GM18526 (cell line): ENCODE data around the gene NCF4.

Experiments
- POLR2A ChIP-seq: IDR thresholded peaks from 3 replicates; pipeline ENCODE4 v1.6.1; 2011; ENCODE audit not compliant: insufficient read length; ENCODE audit errors: extremely low read depth

Gene NCF4

DNA sequence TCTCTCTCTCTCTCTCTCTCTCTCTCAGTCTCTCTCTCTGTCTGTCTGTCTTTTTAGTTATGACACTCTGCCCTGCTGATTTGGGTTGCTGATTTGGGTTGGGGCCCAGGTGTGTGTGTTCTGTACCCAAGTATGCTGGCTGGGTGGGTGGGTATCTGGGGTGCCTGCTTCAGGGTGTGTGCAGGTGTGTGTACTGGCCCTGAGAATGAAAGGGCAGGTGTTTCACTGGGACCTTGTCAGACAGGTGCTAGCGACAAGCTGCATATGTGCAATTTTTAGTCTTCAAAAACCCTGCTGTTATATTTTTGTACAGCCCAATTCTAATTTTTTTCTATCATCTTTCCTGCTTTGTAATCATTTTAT, 53.6 kb downstream of the NCF4 start:
- TF ChIP-seq POLR2A = no peak

- TF ChIP-seq POLR2A = no peak
Measured at GRCh38 chr22:36916034-36916433, 55.2 kb downstream of the NCF4 start.

DNA sequence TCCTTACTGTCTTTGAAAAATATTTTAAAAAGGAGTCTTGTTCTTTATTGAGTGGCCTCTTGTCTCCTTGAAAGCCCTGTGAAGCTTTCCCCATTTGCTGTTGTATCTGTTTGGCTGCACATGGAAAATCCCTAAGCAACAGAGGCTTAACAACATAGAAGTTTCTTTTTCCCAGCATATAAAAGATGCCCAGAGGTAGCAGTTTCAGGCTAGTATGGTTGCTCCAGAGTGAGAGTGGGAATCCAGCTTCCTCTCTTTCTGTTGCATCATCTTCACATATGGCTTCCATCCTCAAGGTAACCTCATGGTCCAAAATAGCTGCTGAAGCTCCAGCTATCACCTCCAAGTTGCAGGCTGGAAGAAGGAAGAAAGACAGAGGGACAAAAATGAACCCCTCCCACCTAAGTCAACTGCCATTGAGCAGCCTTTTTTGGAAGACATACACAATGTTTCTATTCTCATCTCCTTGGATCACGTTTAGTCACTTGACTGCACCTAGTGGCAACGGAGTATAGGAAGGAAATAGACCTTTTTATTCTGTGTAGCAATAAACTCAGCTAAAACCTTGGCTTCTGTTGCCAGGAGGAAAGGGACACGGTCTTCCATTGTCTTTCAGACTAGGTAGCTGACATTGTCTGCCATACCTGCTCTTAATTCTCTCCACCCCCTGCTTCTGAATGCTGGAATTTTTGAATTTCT, 57.9 kb downstream of the NCF4 start:
- TF ChIP-seq POLR2A = no peak

- TF ChIP-seq POLR2A = no peak
Measured at GRCh38 chr22:36921309-36922104, 60.7 kb downstream of the NCF4 start.

DNA sequence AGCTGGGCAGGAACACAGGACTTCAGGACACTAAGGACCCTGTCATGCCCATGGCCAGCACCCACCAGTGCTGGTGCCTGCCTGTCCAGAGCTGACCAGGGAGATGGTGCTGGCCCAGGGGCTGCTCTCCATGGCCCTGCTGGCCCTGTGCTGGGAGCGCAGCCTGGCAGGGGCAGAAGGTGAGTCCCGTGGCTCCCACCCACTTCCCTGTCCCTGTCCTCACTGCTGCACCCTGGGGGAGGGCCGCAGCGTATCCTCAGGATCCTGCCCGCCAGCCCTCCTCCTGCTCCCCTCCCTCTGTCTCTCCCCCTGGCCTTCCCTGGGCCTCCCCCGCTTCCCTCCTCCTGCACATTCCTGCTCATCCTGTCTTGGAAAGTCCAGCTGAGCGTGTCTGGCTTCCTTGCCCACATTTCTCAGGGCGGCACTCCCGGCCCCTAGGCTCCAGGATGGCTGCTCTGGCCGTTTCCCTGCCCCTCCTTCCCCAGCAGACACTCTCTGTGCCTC, 61.4 kb downstream of the NCF4 start:
- no peak for TF ChIP-seq POLR2A

- no peak for TF ChIP-seq POLR2A
Measured at GRCh38 chr22:36922711-36923110, 61.9 kb downstream of the NCF4 start.

DNA sequence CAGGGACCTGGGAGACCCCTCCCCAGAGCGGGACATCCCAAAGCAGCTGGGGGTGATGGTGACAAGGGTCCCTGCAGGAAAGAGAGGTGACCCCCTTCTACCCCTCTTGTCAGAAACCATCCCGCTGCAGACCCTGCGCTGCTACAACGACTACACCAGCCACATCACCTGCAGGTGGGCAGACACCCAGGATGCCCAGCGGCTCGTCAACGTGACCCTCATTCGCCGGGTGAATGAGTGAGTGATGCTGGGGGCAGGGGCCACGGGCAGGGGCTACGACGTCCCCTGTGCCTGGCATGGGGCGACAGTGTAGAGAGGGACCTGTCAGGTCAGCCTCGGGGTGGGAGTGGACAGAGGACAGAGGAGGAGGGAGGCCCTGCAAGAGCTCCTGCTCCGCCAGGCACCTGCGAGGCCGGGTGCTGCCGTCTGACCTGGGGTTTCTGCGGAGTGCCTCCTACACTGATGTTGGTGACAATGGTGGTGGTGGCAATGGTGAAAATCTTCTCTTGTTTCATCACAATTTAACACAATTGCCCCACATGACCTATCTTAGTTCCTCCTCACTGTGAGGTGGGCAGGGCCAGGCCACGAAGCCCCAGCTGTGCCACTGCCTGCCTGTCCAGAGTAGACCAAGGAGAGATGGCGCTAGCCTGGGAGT, 62.5 kb downstream of the NCF4 start:
- no peak for TF ChIP-seq POLR2A

- TF ChIP-seq POLR2A = no peak
Measured at GRCh38 chr22:36924151-36924698, 63.4 kb downstream of the NCF4 start.

- TF ChIP-seq POLR2A = no peak
Measured at GRCh38 chr22:36925388-36926290, 64.8 kb downstream of the NCF4 start.

GRCh38 chr22:36926309-36926708, 65.5 kb downstream of the NCF4 start:
- no peak for TF ChIP-seq POLR2A

- TF ChIP-seq POLR2A = no peak
Measured at GRCh38 chr22:36926721-36927435, 66.1 kb downstream of the NCF4 start.
